GM21619 (cell line): Measurements from ENCODE around the gene RCVRN.
A peak's percentile ranks its signal among the peaks of the same experiment; 100 is the strongest.

Source experiments
- ATAC-seq: cut with Tn5 transposase; IDR thresholded peaks from one replicate; pipeline ENCODE4 v1.9.1; 2021; ENCODE audit not compliant: unreplicated experiment

RCVRN gene

DNA sequence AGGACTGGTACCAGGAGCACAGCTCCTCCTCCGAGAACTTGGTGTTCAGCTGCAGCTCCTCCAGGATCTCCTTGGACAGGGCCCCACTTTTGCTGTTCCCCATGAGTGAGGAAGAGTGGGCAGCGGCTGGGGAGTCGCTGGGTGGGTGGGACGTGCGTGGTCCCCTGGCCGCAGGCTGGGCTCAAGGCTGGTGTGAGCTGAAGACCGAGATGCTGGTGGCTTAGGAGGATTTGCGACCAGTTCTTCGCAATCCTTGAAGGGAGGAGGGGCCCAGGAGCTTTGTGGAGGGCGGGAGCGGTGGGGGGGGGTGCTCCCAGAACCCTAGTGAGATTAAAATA, at the start of gene RCVRN:
Gene RCVRN, minus strand, starts transcription at position 194 of the 338 bp plus-strand sequence. Its CDS starts 91 bp downstream, at position 103.
- no peak for ATAC-seq

DNA sequence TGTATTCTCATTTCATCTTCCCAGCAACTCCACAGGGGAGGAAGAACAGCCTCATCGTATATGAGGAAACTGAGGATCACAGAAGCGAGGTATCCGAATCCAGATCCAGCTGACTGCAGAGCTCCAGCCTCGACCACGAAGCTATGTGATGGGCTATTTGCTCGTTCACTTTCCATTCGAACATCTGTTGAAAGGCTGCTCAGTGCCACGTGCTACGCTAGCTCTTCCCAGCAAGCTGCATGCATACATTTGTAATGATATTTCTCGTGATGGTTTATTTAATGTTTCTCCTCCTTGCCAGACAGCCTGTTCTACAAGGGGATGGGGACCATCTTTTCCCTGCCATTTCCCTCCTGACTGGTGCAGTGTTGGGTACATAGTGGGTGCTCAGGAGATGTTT, 48.4 kb upstream of the RCVRN start:
- no peak for ATAC-seq

DNA sequence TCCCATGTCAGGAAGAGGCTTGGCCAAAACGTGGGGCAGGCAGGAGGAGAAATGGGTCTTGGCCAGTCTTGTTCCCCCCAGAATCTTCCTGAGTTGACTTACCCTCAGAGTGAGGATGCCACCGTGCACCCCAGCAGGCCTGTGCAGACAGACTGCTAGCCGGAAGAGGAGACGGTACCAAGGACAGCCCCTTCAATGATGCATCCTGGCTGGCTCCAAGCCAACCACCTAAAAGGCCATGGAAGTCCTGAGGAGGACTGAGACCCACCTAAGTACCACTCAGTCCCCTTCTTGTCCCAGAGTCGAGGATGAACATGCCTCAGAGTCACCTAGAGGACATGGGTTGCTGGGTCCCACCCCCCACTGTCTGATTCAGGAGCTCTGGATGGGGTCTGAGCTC, 46.7 kb upstream of the RCVRN start:
- ATAC-seq = no peak

DNA sequence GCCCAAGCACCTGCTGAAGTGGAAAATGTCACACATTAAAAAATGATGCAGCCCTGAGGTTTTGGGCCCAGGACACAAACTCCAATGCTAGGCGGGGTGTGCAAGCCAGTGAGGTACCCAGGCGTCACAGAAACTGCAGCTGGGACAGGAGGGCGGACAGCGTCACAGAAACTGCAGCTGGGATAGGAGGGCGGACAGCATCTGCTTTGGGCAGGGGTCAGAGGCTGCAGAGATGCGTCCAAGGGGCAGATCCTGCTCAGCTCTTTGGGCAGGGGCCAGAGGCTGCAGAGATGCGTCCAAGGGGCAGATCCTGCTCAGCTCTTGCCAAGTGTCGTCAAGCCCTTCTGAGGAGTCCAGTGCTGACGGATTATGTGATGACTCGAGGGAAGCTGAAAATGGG, 43.9 kb upstream of the RCVRN start:
- no peak for ATAC-seq

DNA sequence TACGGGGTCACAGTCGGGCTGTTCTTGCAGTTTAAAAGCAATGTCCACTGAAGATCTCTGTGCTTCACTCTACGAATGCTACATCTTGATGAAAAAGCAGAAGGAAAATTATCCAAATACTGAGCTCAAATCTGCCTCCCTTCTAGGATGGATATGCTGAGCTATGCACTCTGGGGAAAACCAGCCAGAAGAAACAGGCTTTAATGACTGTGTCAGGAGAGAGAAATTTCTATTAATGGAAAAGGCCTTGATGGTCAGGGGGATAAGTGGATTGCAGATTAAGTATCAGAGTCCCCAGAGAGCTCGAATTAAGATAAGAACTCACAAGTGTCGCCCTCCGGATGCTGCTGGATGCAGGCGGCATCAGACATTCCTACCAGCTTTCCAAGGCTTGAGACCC, 39.6 kb upstream of the RCVRN start:
- no peak for ATAC-seq

DNA sequence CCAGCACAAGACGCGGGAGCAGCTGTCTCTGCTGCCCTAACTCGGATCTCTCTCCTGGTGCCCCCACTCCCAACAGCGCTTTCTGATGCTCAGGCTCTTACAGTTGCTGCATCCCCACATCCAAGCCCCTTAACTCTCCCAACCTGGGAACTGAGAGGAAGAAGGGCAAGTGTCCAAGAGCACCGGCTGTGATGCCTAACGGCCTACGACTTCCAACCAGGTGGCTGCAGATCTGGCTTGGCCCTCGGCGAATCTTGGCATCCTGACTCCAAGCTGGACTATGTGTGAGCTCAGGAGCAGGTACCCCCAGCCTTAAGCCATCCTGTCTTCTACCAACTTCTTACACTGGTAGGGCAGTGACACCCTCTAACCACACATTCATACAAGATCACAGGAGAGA, 38.3 kb upstream of the RCVRN start:
- no peak for ATAC-seq

DNA sequence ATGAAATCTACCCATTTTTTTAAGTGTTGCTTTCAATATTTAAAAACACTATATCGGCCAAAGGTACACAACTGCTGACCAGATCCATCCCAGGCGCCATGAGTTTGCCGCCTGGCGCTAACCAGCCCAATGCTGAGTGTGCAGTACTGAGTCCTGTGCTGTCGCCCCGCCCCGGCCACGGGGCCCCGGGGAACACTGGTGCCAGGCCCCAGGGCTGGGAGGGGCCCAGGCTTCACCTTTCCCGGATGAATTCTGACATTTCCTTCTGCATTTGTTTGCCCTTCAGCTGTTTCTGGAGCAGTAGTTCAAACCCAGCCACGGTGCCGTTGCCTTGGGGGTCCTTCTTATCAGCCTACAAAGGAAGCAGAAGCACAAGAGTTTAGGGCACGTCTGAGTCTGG, 37.8 kb upstream of the RCVRN start:
- no peak for ATAC-seq

DNA sequence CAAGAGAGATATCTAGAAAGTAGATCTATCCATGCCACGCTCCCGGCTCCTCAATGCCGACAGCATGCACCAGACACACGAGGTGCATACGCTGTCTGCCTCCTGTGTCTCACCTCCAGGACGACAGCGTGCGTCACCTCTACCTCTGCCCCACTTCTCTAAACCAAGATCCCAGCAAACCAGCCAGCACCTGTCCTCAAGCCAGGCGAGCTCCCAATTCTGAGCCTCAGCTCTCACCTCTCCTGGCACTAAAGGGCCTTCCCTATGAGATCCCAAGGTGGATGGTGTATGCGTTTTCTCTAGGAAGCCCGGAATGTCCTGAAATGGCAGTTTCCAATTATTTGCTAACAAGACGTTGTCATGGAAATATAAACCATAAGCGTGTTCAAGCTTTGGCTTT, 36.2 kb upstream of the RCVRN start:
- ATAC-seq = no peak

DNA sequence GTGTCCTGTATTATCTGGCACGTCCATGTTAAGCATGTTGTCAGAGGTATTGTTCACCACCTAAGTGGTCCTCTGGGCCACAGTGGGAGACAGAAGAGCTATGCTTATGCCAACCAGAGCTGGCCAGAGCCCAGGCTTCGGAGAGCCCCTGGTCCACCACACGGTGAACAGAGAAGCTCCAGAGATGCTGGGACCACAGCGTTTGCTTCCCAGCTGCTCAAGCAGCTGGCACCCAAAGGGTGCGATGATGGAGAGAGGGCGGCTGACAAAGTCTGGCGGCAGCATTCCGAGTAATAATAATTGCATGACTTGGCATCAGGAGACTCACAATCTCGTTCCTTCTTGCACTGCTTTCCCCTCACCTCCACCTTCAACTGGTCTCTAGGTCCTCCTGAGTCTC, 35.8 kb upstream of the RCVRN start:
- ATAC-seq = no peak

DNA sequence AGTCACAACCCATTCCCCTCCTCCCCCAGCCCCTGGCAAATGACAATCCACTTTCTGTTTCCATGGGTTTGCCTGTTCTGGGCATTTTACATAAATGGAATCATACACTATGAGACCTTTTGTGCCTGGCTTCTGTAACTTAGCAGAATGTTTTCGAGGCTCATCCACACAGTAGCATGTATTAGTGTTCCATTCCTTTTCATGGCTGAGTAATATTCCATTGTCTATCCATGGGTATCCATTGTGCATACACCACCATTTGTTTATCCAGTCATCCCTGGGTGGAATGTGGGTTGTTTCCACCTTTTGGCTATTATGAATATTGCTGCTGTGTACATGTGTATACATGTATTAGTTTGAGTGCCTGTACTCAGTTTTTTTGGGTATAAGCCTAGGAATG, 33.7 kb upstream of the RCVRN start:
- ATAC-seq = no peak

DNA sequence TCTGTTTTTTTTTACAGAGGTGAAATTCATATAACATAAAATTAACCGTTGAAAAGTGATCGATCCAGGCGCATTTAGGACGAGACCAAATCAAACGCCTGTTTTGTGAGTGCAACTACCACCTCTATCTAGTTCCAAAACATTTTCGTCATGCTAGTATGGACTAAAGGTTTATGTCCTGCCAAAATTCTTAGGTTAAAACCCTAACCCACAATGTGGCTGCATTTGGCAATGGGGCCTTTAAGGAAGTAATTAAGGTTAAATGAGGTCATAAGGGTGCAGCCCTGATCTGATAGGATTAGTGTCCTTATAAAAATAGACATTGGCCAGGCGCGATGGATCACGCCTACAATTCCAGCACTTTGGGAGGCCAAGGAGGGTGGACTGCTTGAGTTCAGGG, 32.8 kb upstream of the RCVRN start:
- ATAC-seq = no peak

DNA sequence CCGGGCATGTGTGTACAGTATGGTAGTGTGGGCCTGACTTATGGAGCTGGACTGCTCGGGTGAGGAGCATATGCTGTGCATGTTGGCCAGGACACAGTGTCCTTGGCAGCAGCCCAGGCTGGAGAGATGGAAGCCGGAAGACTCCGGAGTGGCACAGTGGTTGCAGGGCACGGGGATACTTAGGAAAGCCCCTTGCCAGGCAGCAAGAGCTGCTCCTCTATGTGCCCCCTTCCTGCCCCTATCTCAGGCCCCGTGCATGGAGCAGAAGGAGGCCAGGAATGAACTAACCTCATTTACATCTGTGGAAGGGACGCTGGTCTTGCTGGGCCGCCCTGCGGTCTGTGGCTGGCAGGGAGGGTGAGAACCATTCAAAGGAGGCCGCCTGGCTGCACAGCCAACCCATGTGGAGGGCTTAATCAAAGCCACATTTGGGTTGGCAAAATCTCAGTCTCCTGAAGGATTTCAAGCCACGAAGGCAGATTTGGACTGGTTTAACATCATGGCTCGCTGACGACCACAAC, 32.2 kb upstream of the RCVRN start:
- no peak for ATAC-seq

DNA sequence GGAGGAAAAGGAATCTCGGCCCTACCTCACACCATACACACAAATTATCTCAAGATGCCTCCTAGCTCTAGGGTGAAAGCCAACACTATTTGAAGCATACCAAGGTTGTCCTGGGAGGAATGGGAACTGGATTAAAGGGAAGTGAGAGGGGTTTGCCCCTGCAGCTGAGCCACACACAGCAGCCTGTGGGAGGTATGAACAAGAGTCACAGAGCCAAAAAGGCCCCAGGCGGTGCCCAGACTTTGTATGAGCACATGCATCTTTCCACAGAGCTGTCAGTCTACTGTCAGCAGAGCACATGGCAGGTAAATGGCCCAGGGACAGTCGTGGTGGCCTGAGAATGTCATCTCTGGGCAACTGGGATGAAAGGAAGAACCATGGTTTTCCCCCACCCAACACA, 31.0 kb upstream of the RCVRN start:
- no peak for ATAC-seq

DNA sequence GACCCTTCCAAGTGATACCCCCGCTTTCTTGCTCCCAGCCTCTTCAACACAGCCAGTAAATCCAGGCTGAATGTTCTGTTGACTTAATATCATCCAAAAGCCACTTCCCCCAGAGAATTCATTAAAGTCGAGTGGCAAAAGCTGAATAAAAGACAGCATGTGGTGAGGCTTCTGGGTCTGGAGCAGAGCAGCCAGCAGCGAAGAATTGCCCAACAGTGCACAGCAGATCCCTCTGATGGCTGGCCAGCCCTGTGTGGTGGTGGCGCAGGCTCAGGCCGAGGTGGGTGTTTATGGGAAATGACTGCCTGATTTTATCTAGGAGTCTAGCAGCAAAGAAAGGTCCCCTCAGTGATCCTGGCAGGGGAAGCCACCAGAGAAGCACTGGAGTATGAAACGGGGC, 30.3 kb upstream of the RCVRN start:
- ATAC-seq = no peak

DNA sequence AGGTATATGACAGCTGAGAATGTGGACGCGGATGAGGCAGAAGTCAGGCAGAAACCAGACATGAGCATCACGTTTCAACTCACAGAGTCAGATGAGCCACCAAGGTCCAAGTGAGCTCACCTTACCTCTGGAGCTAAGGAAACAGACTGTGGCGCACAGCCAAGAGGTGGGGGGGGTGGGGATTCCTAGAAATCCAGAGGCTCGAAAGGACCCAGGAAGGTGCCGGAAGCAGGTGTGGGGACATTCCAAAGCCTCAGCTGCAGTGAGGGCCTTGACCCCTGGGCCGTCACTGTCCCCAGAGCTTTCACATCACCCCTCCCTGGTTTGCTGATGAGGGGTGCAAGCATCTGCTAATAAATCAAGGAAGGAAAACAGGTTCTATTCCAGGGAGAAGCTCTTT, 29.3 kb upstream of the RCVRN start:
- no peak for ATAC-seq

DNA sequence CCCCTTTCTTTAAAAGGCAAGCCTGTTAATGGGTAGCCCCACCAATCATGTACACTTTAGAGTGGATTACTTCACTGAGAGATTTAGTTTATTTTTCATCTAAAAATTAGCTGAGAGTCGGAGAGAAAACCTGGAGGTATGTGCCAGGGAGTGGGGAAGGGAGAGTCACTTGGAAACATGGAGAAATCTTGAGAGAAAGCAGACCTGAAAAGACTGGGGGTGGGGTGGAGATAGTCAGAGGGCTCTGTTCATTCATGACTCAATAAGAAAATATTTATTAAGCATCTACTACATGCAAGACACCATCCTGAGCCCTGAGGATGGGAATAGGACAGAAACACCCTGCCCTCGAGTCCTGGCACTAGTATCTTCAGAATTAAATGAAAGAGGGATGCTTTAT, 27.4 kb upstream of the RCVRN start:
- no peak for ATAC-seq

DNA sequence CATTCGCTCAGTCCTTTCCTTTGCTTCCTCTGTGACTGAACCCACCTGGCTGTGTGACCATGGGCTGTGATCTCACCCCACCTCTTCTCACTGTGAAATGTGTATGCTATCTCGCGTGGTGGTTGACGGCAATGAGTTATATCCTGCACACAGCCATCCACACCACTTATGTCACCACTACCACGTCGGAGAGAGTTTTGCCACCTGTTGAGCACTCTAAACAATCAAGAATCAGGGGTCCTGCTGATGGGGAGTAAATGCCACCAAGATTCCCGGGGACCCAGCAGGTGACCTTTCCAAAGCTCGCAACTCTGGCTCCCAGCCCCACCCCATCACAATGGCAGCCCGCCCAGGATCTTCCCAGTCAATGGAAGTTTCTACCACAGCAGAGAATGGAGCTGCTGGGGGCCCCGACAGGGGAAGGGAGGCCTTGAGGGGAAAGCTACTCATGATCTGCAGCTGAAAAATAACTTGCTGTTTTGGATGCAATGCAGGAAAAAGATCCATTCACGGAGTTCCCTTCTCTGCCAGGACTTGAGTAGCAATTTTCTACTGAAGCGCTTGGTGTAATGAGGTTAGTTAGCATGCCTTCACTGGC, 26.2 kb upstream of the RCVRN start:
- ATAC-seq = no peak

DNA sequence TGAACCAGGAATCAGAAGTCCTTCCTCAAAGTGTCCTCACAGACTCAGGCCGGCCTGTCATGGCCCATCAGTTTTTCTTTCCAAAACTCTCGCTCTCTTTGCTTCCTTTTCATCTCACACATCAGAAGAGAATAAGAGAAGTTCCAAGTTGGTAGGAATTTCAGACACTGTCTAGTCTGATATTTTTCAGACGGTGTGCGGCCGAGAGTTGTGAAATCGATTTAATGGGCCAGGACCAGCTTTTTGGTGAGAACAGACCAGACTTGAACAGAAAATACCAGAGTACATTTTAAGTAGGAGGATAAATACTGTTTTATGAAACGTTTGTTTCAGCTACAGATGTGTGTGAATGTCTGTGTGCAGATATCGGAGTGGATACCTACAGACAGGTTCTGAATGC, 24.8 kb upstream of the RCVRN start:
- no peak for ATAC-seq

DNA sequence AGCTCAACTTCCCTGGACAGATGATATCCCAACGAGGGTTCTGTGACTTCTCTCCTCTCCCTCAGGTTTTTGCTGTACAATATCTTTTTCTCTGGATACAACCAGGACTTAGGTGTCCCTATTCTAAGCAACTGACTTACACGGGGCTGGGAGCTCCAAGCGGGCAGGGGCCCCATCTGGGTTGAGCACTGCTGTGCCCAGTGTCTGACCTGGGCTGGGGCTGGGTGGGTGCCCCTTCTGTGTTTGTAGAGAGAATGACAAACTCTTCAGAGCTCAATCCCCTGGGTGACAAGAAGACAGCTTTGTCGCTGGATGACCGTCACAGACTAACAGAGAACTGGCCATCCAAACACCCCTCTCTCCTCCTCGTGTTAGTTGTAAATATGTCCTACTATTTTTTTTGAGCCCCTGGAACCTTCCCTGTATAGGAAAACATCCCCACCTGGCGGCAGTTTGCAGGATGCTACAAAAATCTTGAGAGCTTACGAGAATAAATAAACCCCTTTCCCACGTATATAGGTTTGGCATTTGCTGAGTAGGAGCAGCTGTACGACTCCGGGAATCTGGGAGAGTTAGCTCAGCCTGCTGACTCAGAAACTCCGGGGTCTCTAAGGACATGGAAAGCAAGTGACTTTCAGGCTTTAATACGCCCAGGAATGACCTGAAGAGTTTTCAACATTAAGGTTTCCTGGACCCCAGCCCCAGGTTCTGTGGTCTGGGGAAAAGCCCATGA, 23.7 kb upstream of the RCVRN start:
- ATAC-seq = no peak

DNA sequence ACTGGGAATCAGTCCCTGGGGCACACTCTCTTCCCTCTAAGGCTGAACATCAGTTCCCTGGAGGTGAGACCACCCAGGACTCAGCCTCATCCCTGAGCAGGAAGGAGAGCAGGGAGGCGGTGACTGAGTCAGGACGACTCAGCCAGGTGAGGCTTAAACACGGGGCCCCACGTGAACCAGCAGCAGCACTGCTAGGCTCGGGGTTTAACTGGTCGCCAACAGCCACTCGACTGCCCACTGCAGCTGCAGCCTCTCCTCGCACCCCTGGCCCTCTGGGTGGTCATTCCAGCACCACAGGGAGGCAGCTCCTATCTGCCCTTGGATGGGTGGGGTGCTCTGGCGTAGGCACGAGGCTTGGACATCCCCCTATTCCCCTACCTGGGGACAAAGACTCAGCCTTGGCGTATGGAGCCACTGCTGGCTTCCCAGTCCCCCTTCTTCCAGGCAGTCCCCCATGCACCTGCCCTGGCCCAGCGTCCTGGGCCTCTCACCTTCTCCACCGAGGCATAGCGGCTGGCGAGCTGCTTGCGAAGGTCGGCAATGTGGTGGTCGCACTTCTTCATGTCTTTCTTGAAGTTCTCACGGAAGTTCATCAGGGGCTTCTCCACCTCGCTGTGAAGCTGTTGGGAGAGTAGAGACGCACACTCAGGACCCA, 21.2 kb upstream of the RCVRN start:
- no peak for ATAC-seq

DNA sequence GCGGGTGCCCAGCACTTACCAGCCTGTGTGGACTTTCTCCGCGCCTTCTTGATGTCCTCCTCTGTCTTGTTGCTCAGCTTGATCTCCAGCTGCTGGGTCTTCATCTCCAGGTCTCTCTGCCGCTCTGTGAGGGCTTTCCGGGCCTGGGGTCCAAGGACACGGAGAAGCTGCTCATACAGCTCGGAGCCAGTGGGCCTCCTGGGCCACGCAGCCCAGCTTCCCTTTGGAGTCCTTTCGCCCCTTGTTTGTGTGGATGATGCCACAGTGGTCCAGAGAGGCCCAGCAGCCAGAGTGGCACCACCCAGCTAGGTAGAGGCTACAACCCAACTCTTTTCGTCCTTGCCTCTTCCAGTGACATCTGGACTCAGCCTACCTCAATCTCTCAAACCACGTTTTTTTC, 20.4 kb upstream of the RCVRN start:
- ATAC-seq = no peak

DNA sequence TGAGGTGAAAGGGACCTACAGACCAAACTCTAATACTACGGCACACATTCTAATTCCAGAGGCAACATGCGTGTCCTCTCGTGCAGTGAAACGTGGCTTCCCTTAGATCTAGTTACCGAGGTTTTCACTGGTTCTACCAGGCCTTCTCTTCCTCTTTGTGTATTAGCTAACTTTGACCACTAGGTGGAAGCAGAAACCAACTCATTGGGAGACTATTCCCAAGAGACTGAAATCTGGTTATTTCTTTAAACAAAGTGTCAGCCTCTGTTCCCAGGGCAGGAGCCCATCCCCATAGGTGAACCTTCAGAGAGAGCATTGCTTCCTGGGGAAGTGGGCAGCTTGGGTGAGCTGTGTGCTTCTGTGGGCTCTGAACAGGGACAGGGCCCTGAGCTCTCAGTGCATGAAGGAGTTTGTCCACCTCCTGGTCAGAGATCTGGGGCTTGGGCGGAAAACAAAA, 19.7 kb upstream of the RCVRN start:
- peak; percentile 57 for ATAC-seq
